Ovary (tissue), 9 donors: ENCODE results near the gene SRSF10. TPM values are rescaled to one million over a fixed set of nuclear protein-coding genes. Genes with fewer than 3 reads are reported as not detected.
"Not testable (repeated sequence)": the region's sequence is repeated elsewhere in the genome, so short reads cannot be mapped to it uniquely, and the experiment has no call there.

Experiments
- DNase-seq, 5 donors: peaks; one replicate each; pipeline ENCODE4 v3.0.0-alpha.2; 2019 to 2020
- H3K27ac ChIP-seq, 2 donors: fragments of 200-600 bp; one replicate each; pipeline versions ENCODE4 v1.5.1 to v1.8.0; 2019 to 2022
- H3K27me3 ChIP-seq: fragments of 200-600 bp; one replicate; pipeline ENCODE4 v1.8.0; 2022
- H3K36me3 ChIP-seq: fragments of 200-600 bp; sonication (generic); one replicate; pipeline ENCODE4 v1.5.1; 2019
- H3K4me1 ChIP-seq: one replicate; pipeline ENCODE4 v1.8.1; 2013; ENCODE audit warnings: mild to moderate bottlenecking, moderate library complexity; ENCODE audit not compliant: insufficient read depth
- H3K4me3 ChIP-seq: fragments of 200-600 bp; sonication (generic); one replicate; pipeline ENCODE4 v1.5.1; 2017
- H3K9me3 ChIP-seq, 2 donors: fragments of 200-600 bp in 1 of 2; sonication (generic) in 1 of 2; one replicate each; pipeline versions ENCODE4 v1.5.1 to v1.8.1; 2013 to 2019; ENCODE audit warnings: mild to moderate bottlenecking in 1 of 2, moderate library complexity in 1 of 2
- CTCF ChIP-seq, 3 donors: fragments of 450-650 bp in 2 of 3; fragments of 200-600 bp in 1 of 3; IDR thresholded peaks; one replicate each; pipeline versions ENCODE4 v1.5.1 to v1.8.0; 2016 to 2022; ENCODE audit warnings: antibody characterized with exemption in 3 of 3, mild to moderate bottlenecking in 1 of 3
- EP300 ChIP-seq: sonication (generic); formaldehyde crosslinking; IDR thresholded peaks from one replicate; pipeline ENCODE4 v1.6.1; 2017; ENCODE audit warnings: antibody characterized with exemption
- POLR2A ChIP-seq: fragments of 450-650 bp; IDR thresholded peaks from one replicate; pipeline ENCODE4 v1.6.1; 2017; ENCODE audit warnings: antibody characterized with exemption, mild to moderate bottlenecking, moderate library complexity
- WGBS, 3 donors: extraction: QIAGEN DNeasy Blood & Tissue Kit in 1 of 3; methylation state at CpG; one replicate each; pipeline versions ENCODE4 v1.1.5 to v1.1.7; 2013 to 2017; 5-methylcytosine and 5-hydroxymethylcytosine counted together
- intact Hi-C, 4 donors: fragments of 100-400 bp; cut with DNase I; formaldehyde crosslinking; loops; one replicate each; pipeline versions ENCODE4 v1.11.0 to v1.15.1; 2022 to 2023
- polyA plus RNA-seq, 2 donors: library from polyadenylated mRNA; stranded (reverse); fragments of 200-250 nt in 1 of 2; fragments of 350-450 nt in 1 of 2; fragmentation: Illumina TruSeq in 1 of 2; extraction: RNeasy Lipid Tissue Mini Kit (QIAGEN cat#74804) in 1 of 2; gene quantifications; one replicate each; pipeline ENCODE4 v1.2.3, GENCODE V29; 2013 to 2014
- total RNA-seq, 7 donors: library from RNA; depleted of rRNA in 2 of 7; stranded (reverse); fragments of >200 nt in 2 of 7; fragmentation: NEBNext Ultra II Directional in 3 of 7; extraction: Animal tissue kit (Norgen Biotek cat#: 25700) in 3 of 7; gene quantifications; one replicate each; pipeline versions ENCODE4 v1.1.0 to v1.2.4, GENCODE V29; 2016 to 2023
- donor health status: DM: no; HTN: no; CAD: no; lungs with moderate emphysema.
- donor health status: DM: no; HTN: no; CAD: no.
- donor health status: Bipolar disorder and iron deficiency.
- donor health status: DM: yes; HTN: yes; CAD: no.
- donor health status: DM: no; HTN: no; CAD: no.
- donor health status: DM: yes; HTN: yes; CAD: no.

Gene SRSF10
- total and polyA plus RNA-seq, 9 donors = 57.1 to 130 (median 99.1) TPM

GRCh38 chr1:23989263-23989662 lies 9.1 kb upstream of the SRSF10 start:
- TF ChIP-seq EP300 (no peak), POLR2A (no peak), CTCF (IDR thresholded peaks at IDR 0.05) (no peak)
- no peak for DNase-seq

DNA sequence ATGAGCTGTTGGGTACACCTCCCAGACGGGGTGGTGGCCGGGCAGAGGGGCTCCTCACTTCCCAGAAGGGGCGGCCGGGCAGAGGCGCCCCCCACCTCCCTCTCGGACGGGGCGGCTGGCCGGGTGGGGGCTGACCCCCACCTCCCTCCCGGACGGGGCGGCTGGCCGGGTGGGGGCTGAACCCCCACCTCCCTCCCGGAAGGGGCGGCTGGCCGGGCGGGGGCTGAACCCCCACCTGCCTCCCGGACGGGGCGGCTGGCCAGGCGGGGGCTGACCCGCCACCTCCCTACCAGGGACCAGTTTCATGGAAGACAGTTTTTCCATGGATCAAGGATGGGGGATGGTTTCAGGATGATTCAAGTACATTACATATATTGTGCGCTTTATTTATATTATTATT lies 6.9 kb upstream of the SRSF10 start:
- H3K36me3 ChIP-seq, H3K4me3 ChIP-seq, H3K9me3 ChIP-seq, H3K27ac ChIP-seq, H3K27me3 ChIP-seq, intact Hi-C loops, H3K4me1 ChIP-seq, DNase-seq: not testable (repeated sequence)
- WGBS, 3 donors = 93 to 95% (median 94%) methylated on average over 14 to 23 of the region's 23 CpGs

More at GRCh38 chr1:23989263-23989662, 9.1 kb upstream of the SRSF10 start:
- H3K27me3 ChIP-seq = no peaks in the 10 kb centered on the region
- H3K4me3 ChIP-seq = no peak overlapping the region
- H3K36me3 ChIP-seq = no peaks in the 10 kb centered on the region
- no peaks in the 10 kb centered on the region for H3K9me3 ChIP-seq
- 32 to 45% (median 39%) methylated on average over 3 of the region's 3 CpGs for WGBS, 3 donors
- H3K27ac ChIP-seq = no peak overlapping the region
- intact Hi-C loops = no loop called here
- H3K4me1 ChIP-seq = no peaks in the 10 kb centered on the region

GRCh38 chr1:23984417-23985186 lies 4.5 kb upstream of the SRSF10 start:
- H3K36me3 ChIP-seq = no peaks in the 10 kb centered on the region
- no peak overlapping the region for H3K4me3 ChIP-seq
- no peaks in the 10 kb centered on the region for H3K27me3 ChIP-seq
- TF ChIP-seq POLR2A = no peak
- no peak for TF ChIP-seq CTCF (IDR thresholded peaks at IDR 0.05)
- no peak for TF ChIP-seq EP300
- H3K4me1 ChIP-seq = peaks cover 3% of the 10 kb centered on the region
- 35 to 39% (median 37%) methylated on average over 5 of the region's 5 CpGs for WGBS, 3 donors
- H3K27ac ChIP-seq = no peak overlapping the region
- intact Hi-C loops = no loop called here
- DNase-seq = no peak
- H3K9me3 ChIP-seq = no peaks in the 10 kb centered on the region

- Histone ChIP-seq H3K9me3 (no peaks in the 10 kb centered on the region), H3K27ac (peak overlapping the region; percentile 15 to 94), H3K4me3 (peak overlapping the region; percentile 97), H3K4me1 (peaks cover 16% of the 10 kb centered on the region), H3K27me3 (no peaks in the 10 kb centered on the region), H3K36me3 (no peaks in the 10 kb centered on the region)
- 39 to 47% (median 41%) methylated on average over 6 of the region's 6 CpGs for WGBS, 3 donors
- intact Hi-C loops = loop anchor here in 2 of 4 donors (2.0 kb wide), 1 partner anchor 38 kb away; no protein-coding TSS in a partner anchor
- peak; percentile 27 to 49 (median 39) for DNase-seq
- TF ChIP-seq EP300 (no peak), CTCF (IDR thresholded peaks at IDR 0.05) (no peak), POLR2A (no peak)
Measured at GRCh38 chr1:23980728-23981070, 572 bp upstream of the SRSF10 start.

GRCh38 chr1:23979387-23979880 lies 693 bp downstream of the SRSF10 start:
- intact Hi-C loops = loop anchor here in 1 of 4 donors (10.0 kb wide), 1 partner anchor 45 kb away; no protein-coding TSS in a partner anchor
- no peak for TF ChIP-seq EP300
- TF ChIP-seq POLR2A = no peak
- no peak for TF ChIP-seq CTCF (IDR thresholded peaks at IDR 0.05)
- no peaks in the 10 kb centered on the region for H3K9me3 ChIP-seq
- 0 to 1% (median 0%) methylated on average over 13 of the region's 13 CpGs for WGBS, 3 donors
- H3K27ac ChIP-seq = peak overlapping the region; percentile 80 to 94
- no peaks in the 10 kb centered on the region for H3K27me3 ChIP-seq
- DNase-seq = no peak
- peaks cover 18% of the 10 kb centered on the region for H3K4me1 ChIP-seq
- peak overlapping the region; percentile 97 for H3K4me3 ChIP-seq
- H3K36me3 ChIP-seq = no peaks in the 10 kb centered on the region
